Muscle layer of duodenum (tissue), 2 donors: Measurements from ENCODE around the gene SYP.

ENCODE experiments used
- H3K27ac ChIP-seq: one replicate; pipeline ENCODE4 v1.7.0; 2013; ENCODE audit warnings: mild to moderate bottlenecking, low read length
- H3K27me3 ChIP-seq: one replicate; pipeline ENCODE4 v1.7.0; 2013; ENCODE audit warnings: low read depth, mild to moderate bottlenecking, control low read depth, low read length
- H3K36me3 ChIP-seq, 2 donors: one replicate each; pipeline ENCODE4 v1.7.0; 2013; ENCODE audit warnings: low read length in 2 of 2, control low read depth in 1 of 2, mild to moderate bottlenecking in 1 of 2; ENCODE audit not compliant: insufficient read depth in 2 of 2, control insufficient read depth in 1 of 2
- H3K4me1 ChIP-seq, 2 donors: one replicate each; pipeline ENCODE4 v1.7.0; 2013; ENCODE audit warnings: low read length in 2 of 2, mild to moderate bottlenecking in 2 of 2, control low read depth in 1 of 2, moderate library complexity in 1 of 2; ENCODE audit not compliant: insufficient read depth in 2 of 2, control insufficient read depth in 1 of 2
- H3K4me3 ChIP-seq, 2 donors: one replicate each; pipeline ENCODE4 v1.7.0; 2013; ENCODE audit warnings: low read length in 2 of 2, low read depth in 1 of 2, mild to moderate bottlenecking in 1 of 2
- H3K9me3 ChIP-seq, 2 donors: one replicate each; pipeline ENCODE4 v1.7.0; 2013; ENCODE audit warnings: low read length in 2 of 2, control low read depth in 1 of 2, mild to moderate bottlenecking in 1 of 2; ENCODE audit not compliant: control insufficient read depth in 1 of 2
- donor health status: healthy.

The SYP gene

GRCh38 chrX:49199906-49200771, at the start of gene SYP:
SYP (minus strand) TSS chrX:49200193; CDS start chrX:49200186, 7 bp downstream.
- no peaks in the 10 kb centered on the region for H3K9me3 ChIP-seq
- peaks cover 0 to 7% of the 10 kb centered on the region in 2 donors for H3K4me1 ChIP-seq
- no peaks in the 10 kb centered on the region for H3K27me3 ChIP-seq
- peak within 1 kb of the TSS; percentile 49 to 59 for H3K4me3 ChIP-seq
- H3K27ac ChIP-seq, result peak within 1 kb of the TSS; percentile 56
- H3K36me3 ChIP-seq, result no peaks in the 10 kb centered on the region

- no peaks in the 10 kb centered on the region for H3K27me3 ChIP-seq
- no peaks in the 10 kb centered on the region for H3K9me3 ChIP-seq
- no peak overlapping the region for H3K27ac ChIP-seq
- H3K36me3 ChIP-seq, result peaks cover 0 to 28% of the 10 kb centered on the region in 2 donors
- no peak overlapping the region for H3K4me3 ChIP-seq
- H3K4me1 ChIP-seq, result no peaks in the 10 kb centered on the region
These were observed 49.6 kb upstream of the SYP start for GRCh38 chrX:49249616-49250015.

GRCh38 chrX:49249071-49249470, 49.1 kb upstream of the SYP start:
- H3K36me3 ChIP-seq, result peaks cover 0 to 28% of the 10 kb centered on the region in 2 donors
- no peaks in the 10 kb centered on the region for H3K9me3 ChIP-seq
- no peaks in the 10 kb centered on the region for H3K27me3 ChIP-seq
- no peaks in the 10 kb centered on the region for H3K4me1 ChIP-seq
- H3K27ac ChIP-seq, result no peak overlapping the region
- no peak overlapping the region for H3K4me3 ChIP-seq

- H3K4me3 ChIP-seq, result no peak overlapping the region
- H3K36me3 ChIP-seq, result peaks cover 4 to 31% of the 10 kb centered on the region in 2 donors
- no peak overlapping the region for H3K27ac ChIP-seq
- no peaks in the 10 kb centered on the region for H3K27me3 ChIP-seq
- no peaks in the 10 kb centered on the region for H3K4me1 ChIP-seq
- no peaks in the 10 kb centered on the region for H3K9me3 ChIP-seq
These were observed 48.2 kb upstream of the SYP start for GRCh38 chrX:49247916-49248811.

GRCh38 chrX:49247346-49247745, 47.4 kb upstream of the SYP start:
- no peak overlapping the region for H3K4me3 ChIP-seq
- H3K27ac ChIP-seq, result no peak overlapping the region
- H3K9me3 ChIP-seq, result no peaks in the 10 kb centered on the region
- H3K27me3 ChIP-seq, result no peaks in the 10 kb centered on the region
- H3K36me3 ChIP-seq, result peaks cover 7 to 38% of the 10 kb centered on the region in 2 donors
- H3K4me1 ChIP-seq, result no peaks in the 10 kb centered on the region

GRCh38 chrX:49246541-49246940, 46.5 kb upstream of the SYP start:
- peaks cover 8 to 38% of the 10 kb centered on the region in 2 donors for H3K36me3 ChIP-seq
- no peaks in the 10 kb centered on the region for H3K9me3 ChIP-seq
- no peak overlapping the region for H3K4me3 ChIP-seq
- H3K27ac ChIP-seq, result no peak overlapping the region
- H3K27me3 ChIP-seq, result no peaks in the 10 kb centered on the region
- H3K4me1 ChIP-seq, result no peaks in the 10 kb centered on the region

GRCh38 chrX:49244207-49244606, 44.2 kb upstream of the SYP start:
- Histone ChIP-seq H3K4me3 (no peak overlapping the region), H3K36me3 (peaks cover 8 to 28% of the 10 kb centered on the region in 2 donors), H3K4me1 (no peaks in the 10 kb centered on the region), H3K27ac (no peak overlapping the region), H3K9me3 (no peaks in the 10 kb centered on the region), H3K27me3 (no peaks in the 10 kb centered on the region)

- H3K27me3 ChIP-seq, result no peaks in the 10 kb centered on the region
- H3K9me3 ChIP-seq, result no peaks in the 10 kb centered on the region
- H3K27ac ChIP-seq, result no peak overlapping the region
- no peak overlapping the region for H3K4me3 ChIP-seq
- H3K4me1 ChIP-seq, result no peaks in the 10 kb centered on the region
- H3K36me3 ChIP-seq, result peaks cover 8 to 26% of the 10 kb centered on the region in 2 donors
These were observed 43.2 kb upstream of the SYP start for GRCh38 chrX:49243166-49243565.

GRCh38 chrX:49242545-49243066, 42.6 kb upstream of the SYP start:
- H3K4me1 ChIP-seq, result peaks cover 0 to 1% of the 10 kb centered on the region in 2 donors
- no peaks in the 10 kb centered on the region for H3K27me3 ChIP-seq
- H3K4me3 ChIP-seq, result no peak overlapping the region
- H3K36me3 ChIP-seq, result peaks cover 8 to 26% of the 10 kb centered on the region in 2 donors
- H3K9me3 ChIP-seq, result no peaks in the 10 kb centered on the region
- no peak overlapping the region for H3K27ac ChIP-seq

- no peaks in the 10 kb centered on the region for H3K27me3 ChIP-seq
- no peaks in the 10 kb centered on the region for H3K9me3 ChIP-seq
- no peak overlapping the region for H3K27ac ChIP-seq
- H3K4me1 ChIP-seq, result peaks cover 0 to 11% of the 10 kb centered on the region in 2 donors
- H3K4me3 ChIP-seq, result no peak overlapping the region
- peaks cover 8 to 10% of the 10 kb centered on the region in 2 donors for H3K36me3 ChIP-seq
These were observed 38.7 kb upstream of the SYP start for GRCh38 chrX:49238735-49239134.

- peaks cover 0 to 11% of the 10 kb centered on the region in 2 donors for H3K4me1 ChIP-seq
- H3K9me3 ChIP-seq, result no peaks in the 10 kb centered on the region
- H3K36me3 ChIP-seq, result no peaks in the 10 kb centered on the region
- H3K27ac ChIP-seq, result no peak overlapping the region
- no peaks in the 10 kb centered on the region for H3K27me3 ChIP-seq
- no peak overlapping the region for H3K4me3 ChIP-seq
These were observed 37.1 kb upstream of the SYP start for GRCh38 chrX:49237060-49237459.
